HG03457 (cell line): ENCODE results near the gene RNU1-4.
"Not testable (repeated sequence)": the region's sequence is repeated elsewhere in the genome, so short reads cannot be mapped to it uniquely, and the experiment has no call there.

Source experiments
- ATAC-seq: cut with Tn5 transposase; IDR thresholded peaks from one replicate; pipeline ENCODE4 v1.9.1; 2021; ENCODE audit warnings: moderate number of reproducible peaks; ENCODE audit not compliant: unreplicated experiment

RNU1-4 gene

DNA sequence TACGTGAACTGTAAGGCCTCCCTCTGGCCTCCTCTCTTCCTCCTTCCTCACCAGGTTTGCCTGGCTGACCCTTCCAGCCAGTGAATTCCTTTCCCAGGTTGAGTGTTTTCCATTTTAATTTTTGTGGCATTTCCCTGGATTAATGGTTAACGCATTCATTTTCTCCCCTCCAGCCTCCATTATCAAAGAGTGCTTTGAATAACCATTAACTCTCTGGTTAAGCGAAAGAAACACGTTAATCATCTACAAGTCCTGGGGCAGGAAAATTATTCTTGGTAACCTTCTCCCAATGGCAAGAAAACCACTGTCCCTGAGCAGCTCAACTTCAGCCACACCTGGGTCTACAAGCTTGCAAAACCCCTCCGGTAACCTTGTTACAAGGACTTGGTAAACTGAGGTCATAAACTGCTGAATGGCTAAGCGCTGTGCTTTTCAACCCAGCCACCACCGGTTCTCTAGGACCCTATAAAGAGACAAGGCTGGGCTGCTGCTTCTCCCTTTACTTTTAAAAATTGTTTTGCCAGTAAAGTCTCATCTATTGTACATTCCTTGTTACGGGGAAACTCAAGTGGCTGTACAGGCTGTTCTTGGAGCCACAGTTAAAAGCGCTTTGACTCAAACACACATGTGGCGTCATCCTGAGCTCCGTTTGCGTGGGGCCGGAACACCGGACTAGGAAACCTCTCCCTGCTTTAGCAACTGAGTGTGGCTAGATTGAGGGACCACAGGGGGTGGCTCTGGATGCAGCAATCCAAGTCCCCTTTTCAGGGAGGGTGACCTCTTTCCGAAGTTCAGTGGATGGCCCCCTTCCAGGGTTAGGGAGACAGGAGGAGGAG is 24.7 kb downstream of the RNU1-4 start:
- not testable (repeated sequence) for ATAC-seq

DNA sequence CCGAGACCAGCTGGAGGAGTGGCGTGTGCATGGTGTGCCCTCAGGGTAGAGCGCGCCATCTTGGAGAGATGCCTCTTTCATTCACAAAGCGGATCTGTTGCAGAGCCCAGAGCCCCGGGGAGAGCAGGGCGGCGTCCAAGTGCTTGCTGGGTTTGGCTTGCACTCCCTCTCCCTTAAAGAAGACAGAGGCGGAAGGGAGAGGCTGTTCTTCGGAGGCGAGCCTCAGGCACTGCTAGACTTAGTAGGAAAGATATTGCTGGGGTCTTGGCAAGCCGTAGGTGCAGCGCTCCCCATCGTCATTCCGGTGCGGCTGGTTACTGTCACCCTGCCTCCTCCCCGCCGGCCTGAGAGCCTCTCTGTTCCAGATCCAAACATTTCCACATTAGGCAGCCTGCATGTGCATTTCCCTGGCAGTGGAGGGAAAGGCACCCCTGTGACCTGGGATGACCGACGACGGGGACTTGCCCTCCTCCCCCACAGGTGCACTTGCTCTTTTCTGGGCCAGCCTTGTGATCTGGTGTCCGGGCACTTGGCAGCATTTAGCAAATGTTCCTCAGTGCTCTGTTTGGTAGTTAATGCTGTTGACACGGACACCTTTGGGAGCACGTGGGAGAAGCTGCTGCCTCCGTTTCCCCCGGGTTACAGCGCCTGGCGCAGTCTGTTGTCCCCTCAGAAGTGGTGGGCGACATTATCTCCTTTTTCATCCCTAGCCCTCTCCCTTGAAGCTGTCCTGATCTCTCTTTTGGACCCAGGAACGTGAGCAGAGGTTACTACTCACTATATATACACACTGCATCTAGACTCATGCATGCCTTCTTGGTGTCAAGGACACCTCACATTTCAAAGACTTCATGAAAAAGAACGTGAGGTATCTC is 25.7 kb downstream of the RNU1-4 start:
- not testable (repeated sequence) for ATAC-seq

DNA sequence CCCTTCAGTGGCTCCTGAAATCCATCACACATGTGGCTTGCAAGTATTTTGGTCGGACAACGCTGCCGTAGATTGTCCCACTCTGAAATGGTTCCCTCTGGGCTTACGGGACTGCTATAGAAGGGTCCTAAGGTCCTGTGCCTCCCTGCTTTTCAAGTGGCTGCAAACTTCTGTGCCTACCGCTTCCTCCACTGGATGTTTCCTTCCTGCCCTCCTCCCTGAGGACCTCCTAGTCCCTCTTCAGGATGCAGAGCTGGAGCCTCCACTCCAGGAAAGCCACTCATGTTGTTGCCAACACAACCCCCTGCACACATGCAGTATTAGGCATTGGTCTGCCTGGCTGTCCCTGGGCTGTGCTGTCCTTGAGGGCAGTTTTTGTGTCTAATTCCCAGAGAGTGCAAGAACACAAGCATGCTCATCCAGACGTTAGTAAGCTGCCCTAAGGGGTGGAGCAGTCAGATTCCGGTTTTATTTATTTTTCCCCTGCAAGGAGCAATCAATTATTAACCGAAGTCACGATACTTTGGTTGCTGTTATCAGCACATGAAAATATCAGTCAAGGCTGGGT is 26.5 kb downstream of the RNU1-4 start:
- ATAC-seq, result not testable (repeated sequence)

DNA sequence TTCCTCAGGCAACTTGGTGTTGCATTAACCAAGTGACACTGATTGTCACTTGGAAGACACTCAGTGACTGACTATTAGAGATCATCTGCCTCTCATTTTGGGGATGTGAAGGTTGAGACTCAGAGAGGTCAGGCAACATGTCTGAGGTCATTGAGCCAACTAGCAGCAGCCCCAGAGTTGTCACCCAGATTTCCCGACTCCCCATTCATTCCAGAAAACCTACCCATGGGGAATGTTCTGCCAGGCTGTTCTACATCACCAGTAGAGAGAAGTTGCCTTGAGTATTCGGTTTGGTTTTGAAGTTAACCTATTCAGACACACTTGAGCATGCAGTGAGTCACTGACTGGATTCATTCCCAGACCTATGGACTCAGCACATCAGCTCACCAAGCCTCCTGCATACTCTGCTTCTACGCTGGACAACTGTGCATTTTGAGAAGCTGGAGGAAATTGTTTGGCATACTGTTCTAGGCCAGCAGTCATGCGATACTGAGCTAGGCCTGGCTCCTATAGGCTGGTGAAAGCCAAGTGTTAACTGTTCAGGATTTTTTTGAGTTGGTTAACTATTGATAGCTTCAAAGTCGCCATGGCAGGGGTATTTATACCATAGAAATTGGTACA is 29.9 kb downstream of the RNU1-4 start:
- not testable (repeated sequence) for ATAC-seq

DNA sequence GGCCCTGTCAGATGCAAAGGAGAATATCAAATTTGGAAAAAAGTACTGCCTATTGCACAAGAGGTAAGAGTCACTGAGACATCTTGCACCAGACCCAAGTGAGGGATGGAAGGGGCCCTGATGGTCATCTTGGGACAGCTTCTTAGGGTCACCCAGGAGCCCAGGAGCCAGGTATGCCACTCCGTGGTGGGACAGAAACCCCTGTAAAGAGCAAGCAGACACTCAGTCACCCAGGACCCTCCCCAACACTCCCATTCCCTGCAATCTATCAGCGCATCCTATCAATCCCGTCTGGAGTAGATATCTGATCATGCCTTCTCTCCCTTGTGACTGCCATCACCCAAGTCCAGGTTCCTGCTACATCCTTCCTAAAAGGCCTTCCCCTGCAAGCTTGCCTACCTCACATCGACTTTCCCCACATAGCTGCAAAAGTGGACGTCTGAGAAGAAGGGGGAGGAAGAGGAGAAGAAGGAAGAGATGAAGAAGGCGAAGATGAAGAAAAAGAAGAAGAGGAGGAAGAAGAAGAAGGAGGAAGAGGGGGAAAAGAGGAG is 30.7 kb downstream of the RNU1-4 start:
- not testable (repeated sequence) for ATAC-seq

DNA sequence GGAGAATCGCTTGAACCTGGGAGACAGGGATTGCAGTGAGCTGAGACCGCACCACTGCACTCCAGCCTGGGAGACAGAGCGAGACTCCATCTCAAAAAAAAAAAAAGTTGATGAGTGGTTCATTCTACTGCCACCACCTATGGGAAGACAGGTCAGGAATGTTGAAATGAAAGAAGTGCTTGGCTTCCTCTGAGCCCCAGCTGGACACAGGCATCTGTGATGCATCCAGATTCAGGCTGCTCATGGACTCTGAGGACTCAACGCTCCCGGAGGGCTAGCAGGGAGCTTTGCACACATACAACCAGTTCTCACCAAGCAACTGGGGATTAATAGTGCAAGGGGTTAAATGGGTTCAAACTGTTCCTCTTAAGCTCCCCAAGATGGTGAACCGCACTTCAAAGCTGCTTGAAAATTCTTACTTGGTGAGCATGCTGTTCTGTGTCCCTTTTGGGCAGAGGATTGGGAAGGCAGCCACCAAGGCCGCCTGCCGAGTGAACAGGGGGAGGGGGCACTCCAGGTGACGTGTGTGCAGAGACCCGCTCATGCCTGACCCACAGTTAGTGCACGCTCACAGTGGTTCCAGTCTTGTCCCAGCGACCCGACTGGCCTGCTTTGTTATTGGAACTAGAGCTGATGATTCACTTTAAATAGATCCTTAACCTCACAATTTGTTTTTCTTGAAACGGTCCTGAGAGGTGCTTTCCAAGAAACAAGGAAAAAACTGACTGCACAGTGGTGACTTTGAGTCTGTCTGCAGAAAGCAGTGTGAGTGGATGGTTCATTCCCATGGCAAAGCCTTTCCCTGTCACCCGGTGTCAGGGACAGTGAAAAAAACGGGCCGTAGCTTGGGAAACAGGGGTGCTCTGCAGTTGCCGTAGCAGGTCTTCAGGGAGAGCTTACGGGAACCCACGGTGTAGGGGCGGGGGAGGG is 32.2 kb downstream of the RNU1-4 start:
- not testable (repeated sequence) for ATAC-seq

DNA sequence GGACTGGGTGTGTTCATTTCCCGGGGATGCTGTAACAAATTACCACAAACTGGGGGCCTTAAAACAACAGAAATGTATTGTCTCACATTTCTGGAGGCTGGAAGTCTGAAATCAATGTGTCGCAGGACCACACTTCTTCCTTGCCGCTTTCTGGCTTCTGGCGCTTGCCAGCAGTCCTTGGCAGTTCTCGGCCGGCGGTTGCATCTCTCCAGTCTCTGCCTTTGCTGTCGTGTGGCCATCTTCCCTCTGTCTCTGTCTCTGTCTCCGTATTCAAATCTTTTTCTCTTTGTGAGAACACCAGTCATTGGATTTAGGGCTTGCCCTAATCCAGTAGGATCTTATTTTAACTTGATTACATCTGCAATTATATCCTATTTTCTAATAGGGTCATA is 32.9 kb downstream of the RNU1-4 start:
- not testable (repeated sequence) for ATAC-seq

DNA sequence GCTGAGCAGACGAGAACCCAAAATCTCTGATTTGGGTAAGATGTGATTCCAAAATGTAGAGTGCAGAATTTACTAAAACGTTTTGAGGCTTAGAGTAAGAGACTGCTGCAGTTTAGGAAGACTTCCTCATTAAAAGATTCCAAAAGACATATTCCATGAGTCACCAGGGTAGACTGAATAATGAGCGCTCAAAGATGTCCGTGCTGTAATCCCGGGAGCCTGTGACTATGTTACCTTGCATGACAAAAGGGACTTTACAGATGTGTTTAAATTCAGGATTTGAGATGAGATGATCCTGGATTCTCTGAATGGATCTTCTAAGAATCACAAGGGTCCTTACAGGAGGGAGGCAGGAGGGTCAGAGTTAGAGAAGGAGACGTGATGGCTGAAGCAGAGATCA is 33.4 kb downstream of the RNU1-4 start:
- ATAC-seq, result not testable (repeated sequence)

DNA sequence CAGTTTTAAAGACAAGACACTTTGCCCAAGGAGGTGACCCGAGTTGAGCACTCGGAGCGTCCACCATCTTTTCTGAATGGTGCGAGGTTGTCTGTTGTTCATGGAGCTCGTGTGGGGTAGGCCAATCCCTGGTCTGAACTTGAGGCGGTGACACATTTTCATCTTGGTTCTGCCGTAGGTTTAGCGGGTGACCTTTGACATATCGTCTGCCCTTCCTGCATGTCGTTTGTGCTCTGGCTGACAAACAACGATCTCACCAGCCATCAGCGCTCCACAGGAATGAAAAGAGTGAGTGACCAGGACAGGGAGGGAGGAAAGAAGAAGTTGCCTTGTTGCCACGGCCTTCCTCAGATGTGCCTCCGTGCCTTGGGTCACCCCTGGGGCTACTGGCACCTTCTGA is 34.5 kb downstream of the RNU1-4 start:
- ATAC-seq, result not testable (repeated sequence)

DNA sequence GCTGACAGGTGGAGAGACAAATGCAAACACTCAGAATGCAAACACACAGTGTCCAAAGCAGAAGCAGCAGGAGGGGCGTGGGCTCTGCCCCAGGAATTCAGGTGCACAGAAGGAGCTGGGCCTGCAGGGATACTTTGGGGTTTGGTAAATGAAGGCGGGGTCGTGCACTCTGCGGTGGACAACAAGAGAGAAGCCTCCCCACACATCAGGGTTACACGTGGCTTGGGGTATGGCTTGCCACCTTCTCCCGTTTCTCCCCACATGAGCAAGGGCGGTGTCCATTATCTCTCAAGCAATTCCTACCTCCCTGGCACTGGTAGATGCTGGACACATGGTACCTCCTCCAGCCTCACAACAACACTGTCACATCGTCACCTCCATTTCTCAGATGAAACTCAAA is 35.0 kb downstream of the RNU1-4 start:
- ATAC-seq, result not testable (repeated sequence)

DNA sequence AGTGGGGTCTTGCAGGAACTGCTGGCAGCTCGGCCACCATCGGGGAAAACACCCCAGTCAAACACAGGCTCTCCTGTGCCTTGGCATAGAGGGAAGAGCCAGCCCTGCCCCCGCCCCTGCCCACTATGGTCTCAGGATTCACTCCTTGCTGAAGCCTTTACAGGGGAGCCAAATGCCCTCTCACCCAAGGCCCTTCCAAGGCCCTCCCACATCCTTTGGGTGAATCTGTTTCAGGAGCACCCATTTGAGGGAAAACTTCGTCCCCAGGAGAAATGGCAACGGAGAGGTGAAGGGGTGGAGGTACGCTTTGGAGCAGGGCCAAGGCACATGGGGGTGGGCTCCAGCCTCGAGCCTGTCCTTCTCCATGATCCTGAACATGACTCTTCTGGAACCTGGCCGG is 35.9 kb downstream of the RNU1-4 start:
- not testable (repeated sequence) for ATAC-seq

DNA sequence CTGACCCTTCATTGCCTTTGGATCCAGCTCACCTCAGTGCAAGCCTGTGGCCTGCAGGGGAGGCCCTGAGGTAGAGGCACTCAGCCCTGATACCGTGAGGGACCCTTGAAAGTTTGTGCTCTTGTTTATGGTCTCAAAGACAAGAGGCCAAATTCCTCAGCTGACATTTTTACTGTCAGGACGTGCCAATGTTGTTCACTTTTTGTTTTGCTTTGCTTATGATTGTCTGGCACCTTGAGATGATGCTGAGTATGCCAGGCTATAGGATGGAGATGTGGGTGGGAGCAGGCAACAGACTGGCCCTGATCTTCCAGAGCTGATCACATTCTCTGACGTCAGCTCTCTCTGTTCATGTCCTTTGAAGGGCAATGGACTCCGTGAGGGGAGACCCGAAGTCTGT is 36.5 kb downstream of the RNU1-4 start:
- ATAC-seq, result not testable (repeated sequence)

DNA sequence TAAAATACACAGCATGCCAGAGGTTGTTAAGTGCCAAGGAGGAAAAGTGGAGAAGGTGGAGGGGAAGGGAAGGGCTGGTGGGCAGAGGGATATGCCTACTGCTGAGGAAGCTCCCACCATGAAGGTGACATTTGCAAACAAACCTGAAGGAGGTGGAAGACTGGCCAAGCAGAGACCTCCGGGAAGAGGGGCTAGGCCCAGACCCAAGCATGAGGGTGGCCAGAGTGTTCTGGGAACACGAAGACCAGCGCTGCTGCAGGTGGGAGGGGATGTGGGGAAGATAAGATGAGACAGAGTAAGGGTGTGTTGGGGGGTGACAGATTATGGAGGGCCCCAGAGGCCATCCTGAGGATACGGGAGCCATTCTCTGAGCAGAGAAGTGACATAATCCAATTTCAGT is 37.5 kb downstream of the RNU1-4 start:
- not testable (repeated sequence) for ATAC-seq

DNA sequence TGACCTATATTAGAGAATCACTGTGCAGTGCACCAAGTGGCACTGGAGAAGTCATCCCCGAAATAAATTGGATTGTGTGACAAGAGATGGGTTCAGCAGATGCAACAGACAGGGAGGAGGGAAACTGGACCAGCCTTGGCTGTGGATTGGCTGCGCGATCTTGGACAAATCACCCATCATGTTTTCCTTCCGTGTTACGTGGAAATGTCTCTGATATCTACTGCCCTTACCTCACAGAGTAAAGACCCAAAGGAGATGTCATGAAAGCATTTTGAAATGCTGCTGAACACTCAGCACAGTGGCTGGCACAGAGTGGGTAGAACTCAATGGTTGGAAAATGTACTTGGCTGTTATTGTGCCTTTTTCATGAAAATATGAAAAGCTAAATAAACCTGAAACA is 39.2 kb downstream of the RNU1-4 start:
- not testable (repeated sequence) for ATAC-seq

DNA sequence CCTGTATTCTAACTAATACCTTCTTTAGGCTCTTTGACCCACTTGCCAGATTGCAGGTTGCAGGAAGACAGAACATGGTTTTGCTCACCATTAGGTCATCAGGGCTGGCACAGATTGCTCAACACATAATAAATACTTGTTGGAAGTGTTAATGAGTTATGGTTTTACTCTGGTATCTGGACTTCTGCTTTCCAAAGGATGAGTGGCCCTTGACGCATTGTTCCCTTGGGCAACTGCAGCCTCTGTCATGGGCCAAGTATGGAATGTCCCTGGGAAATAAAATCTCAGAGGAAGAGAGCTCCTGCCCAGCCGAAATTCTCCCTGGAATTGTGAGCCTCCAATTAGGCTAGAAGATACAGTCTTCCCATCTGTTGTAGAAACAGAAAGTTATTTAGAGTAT is 40.7 kb downstream of the RNU1-4 start:
- not testable (repeated sequence) for ATAC-seq

DNA sequence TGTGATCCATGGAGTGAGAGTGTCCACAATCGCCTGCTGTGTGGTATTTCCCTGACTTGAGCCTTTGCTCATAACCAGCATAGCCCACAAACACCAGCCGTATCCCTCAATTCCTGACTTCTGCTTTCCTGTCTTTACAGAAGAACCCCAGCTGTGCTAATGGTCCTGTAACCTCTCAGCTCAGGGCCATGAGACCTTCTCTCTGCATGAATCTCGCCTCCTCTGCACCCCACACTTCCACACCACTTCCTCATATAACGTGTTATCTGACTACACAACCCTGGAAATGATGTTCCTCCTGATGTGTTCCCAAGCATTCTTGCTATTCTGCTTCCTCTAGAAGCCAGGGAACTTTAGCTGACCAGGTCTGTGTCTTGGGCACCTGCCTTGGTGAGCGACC is 41.3 kb downstream of the RNU1-4 start:
- ATAC-seq, result not testable (repeated sequence)

DNA sequence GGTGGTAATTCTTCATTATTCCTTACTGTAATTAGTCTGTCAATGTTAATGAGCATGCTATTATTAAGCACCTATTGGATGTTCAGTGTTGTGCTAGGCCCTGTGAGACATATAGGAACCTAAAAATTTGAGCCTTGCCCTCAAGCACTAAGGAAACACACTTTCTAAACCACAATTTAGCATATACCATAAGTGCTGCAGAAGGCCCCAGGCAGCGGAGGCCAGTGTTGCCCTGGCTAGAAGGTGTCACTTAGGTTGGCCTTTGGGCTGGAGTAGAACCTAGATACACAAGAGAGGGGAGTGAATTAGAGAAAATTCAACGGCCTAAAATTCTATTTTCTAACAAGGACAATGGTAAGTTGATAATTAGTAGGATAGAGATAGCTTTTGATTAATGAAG is 44.6 kb downstream of the RNU1-4 start:
- not testable (repeated sequence) for ATAC-seq

DNA sequence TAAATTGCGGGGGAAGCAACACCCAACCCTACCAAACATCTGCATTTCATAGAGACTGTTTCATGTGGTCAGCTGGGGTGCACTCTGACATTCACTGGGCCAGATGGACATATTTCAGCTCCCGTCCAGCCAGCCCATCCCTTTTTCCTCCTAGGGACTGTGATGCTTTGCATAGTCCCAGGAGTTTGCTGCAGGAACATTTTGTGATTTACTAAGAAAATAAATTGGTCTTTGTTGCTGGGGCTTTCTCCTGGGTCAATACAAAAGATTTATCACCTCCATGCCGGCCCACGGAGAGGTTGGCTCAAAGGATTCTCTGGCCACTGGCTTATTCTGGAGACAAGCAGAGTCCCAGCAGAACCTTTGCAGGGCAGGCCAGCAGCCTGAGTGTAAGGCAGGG is 46.0 kb downstream of the RNU1-4 start:
- ATAC-seq, result not testable (repeated sequence)

DNA sequence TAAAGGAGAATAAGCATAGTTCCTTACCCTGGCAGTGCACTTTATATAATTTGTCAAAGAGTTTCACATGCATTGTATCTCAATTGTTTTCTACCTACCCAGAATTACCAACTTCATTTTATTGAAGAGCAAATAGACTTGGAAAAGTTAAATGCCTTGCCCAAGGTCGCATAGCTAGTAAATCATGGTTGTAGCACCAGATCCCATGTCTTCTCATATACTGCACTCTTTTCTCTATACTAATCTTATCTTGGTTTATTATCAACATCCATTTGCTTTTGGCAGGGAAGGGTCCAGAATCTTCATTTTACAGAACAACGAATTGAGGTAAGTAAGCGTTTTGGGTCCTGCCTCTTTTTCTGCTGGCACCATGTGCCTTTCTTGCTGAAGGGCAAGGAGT is 46.9 kb downstream of the RNU1-4 start:
- ATAC-seq, result not testable (repeated sequence)

DNA sequence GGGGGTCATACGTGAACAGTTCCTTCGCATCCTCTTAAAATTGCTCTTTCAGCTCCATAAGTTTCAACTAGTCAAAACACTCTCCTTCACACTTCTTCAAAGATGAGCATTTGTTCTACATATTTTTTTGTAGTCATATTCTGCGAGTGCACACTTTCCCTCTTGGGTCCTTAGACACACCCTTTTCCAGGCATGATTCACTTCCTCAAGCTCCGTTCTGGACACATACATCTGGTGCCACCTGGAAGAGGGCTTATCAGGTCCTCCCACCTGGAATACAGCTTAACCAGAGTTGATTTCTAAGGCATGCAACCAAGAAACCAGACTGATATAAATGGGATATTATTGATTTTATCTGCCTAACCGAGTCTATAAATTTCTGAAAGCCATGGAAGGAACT is 47.4 kb downstream of the RNU1-4 start:
- ATAC-seq, result not testable (repeated sequence)
